Measurements from ENCODE around the gene GIPC3.

DNA sequence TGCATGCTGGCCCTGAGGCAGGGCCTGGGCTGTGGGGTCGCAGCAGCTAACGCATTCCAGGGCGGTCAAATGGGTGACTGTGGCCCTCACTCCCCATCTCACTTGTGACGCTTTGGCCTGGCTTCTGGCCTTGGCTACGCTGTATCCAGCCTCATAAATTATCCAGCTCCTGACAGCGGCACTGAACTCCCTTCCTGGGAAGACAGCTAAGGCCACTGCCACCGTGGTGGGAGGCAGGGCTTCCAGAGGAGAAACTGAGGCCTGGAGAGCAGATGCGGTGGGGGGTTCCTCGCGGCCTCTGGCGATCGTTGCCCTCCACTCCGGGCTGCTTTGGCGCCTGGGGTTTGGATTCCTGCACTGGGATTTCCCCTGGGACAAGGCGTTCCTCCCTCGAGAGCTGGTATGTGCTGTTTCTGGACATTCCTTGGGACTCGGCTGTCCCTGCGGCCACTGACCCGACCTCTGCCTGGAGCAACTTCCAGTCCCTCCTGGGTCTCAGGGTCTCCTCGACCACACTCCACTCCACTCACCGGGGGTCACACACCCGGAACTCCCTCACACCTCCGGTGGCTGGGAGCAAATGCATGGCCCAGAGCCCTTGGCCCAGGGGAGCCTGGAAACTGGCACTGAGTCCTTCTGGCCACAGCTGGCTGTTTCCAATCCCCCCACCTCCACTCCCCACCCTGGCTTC lies 18.0 kb downstream of the GIPC3 start:
- TF ChIP-seq, protein P1, sequence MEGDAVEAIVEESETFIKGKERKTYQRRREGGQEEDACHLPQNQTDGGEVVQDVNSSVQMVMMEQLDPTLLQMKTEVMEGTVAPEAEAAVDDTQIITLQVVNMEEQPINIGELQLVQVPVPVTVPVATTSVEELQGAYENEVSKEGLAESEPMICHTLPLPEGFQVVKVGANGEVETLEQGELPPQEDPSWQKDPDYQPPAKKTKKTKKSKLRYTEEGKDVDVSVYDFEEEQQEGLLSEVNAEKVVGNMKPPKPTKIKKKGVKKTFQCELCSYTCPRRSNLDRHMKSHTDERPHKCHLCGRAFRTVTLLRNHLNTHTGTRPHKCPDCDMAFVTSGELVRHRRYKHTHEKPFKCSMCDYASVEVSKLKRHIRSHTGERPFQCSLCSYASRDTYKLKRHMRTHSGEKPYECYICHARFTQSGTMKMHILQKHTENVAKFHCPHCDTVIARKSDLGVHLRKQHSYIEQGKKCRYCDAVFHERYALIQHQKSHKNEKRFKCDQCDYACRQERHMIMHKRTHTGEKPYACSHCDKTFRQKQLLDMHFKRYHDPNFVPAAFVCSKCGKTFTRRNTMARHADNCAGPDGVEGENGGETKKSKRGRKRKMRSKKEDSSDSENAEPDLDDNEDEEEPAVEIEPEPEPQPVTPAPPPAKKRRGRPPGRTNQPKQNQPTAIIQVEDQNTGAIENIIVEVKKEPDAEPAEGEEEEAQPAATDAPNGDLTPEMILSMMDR (conservative IDR thresholded peaks at IDR 0.05 in 1 of 2, IDR thresholded peaks at IDR 0.05 in 1 of 2; ENCODE audit: extremely low read depth in 1 of 2, insufficient read depth in 1 of 2, low read depth in 1 of 2, low read length in 2 of 2) = no peak
- no peak for TF ChIP-seq EZH2 (IDR thresholded peaks at IDR 0.05; ENCODE audit: borderline replicate concordance, low read length)

All from mammary epithelial cell (primary cell).